ENCODE data around the gene MYADML2. TPM values are rescaled to one million over a fixed set of nuclear protein-coding genes. Genes with fewer than 3 reads are reported as not detected.

Gene MYADML2
- total and polyA plus RNA-seq, 7 experiments from 2014 or later: not detected

GRCh38 chr17:81939881-81940385 lies 7.1 kb downstream of the MYADML2 start:
- no peaks in the 10 kb centered on the region for H3K36me3 ChIP-seq (ENCODE audit: control insufficient read depth in 2 of 3, insufficient read depth in 3 of 3, low read length in 3 of 3)
- H3K9me3 ChIP-seq (ENCODE audit: control insufficient read depth in 2 of 3, low read length in 3 of 3): no peaks in the 10 kb centered on the region
- Mint-ChIP-seq H3K27ac (peak overlapping the region in 1 of 9 donors; percentile 32), H3K4me3 (no peak overlapping the region), H3K9me3 (no peaks in the 10 kb centered on the region), H3K27me3 (peaks cover 0 to 6% (median 0%) of the 10 kb centered on the region in 5 donors), H3K4me1 (peaks cover 0 to 13% (median 8%) of the 10 kb centered on the region in 7 donors), H3K36me3 (no peaks in the 10 kb centered on the region)
- no peak overlapping the region for H3K27ac ChIP-seq (ENCODE audit: low read depth, low read length)
- no peaks in the 10 kb centered on the region for H3K27me3 ChIP-seq (ENCODE audit: control insufficient read depth in 2 of 2, insufficient read depth in 2 of 2, low read length in 2 of 2)
- H3K4me1 ChIP-seq (ENCODE audit: control insufficient read depth in 2 of 2, insufficient read depth in 2 of 2, low read length in 2 of 2): peaks cover 0 to 3% of the 10 kb centered on the region in 2 donors
- H3K4me3 ChIP-seq (ENCODE audit: low read length): no peak overlapping the region
- DNase-seq: no peak
- intact Hi-C loops (cut with micrococcal nuclease): no loop called here
- CTCF ChIA-PET: interaction anchor here (0.6 kb wide), 1 partner anchor 1773 kb away, joined by 5 read pairs; no protein-coding TSS in a partner anchor
- no peak for ATAC-seq
- POLR2A ChIA-PET: no interaction called here

DNA sequence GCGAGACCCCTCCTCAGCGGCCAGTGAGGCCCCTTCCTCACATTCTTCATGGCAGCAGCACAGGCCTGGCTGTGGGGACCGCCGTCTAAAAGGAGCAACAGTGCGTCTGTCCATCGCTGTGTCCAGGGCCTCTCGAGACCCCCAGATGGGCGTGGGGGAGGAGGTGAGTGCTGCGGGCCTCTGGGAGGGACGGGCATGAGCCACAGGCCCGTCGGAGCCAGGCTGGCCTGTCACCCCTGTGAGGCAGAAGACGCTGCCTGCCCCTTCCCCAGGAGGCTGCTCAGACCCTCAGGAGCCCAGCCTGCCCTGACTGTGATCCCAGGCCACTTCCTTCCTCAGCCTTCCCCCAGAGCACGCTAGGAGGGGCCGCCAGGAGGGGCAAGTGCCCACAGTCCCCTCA lies 7.8 kb downstream of the MYADML2 start:
- Mint-ChIP-seq H3K27ac (no peak overlapping the region), H3K4me3 (no peak overlapping the region), H3K4me1 (peaks cover 0 to 13% (median 8%) of the 10 kb centered on the region in 7 donors), H3K36me3 (no peaks in the 10 kb centered on the region), H3K9me3 (no peaks in the 10 kb centered on the region), H3K27me3 (peaks cover 0 to 6% (median 0%) of the 10 kb centered on the region in 5 donors)
- H3K27ac ChIP-seq (ENCODE audit: low read depth, low read length): no peak overlapping the region
- intact Hi-C loops (cut with micrococcal nuclease): no loop called here
- H3K36me3 ChIP-seq (ENCODE audit: control insufficient read depth in 2 of 3, insufficient read depth in 3 of 3, low read length in 3 of 3): no peaks in the 10 kb centered on the region
- no peak overlapping the region for H3K4me3 ChIP-seq (ENCODE audit: low read length)
- no peak for DNase-seq
- POLR2A ChIA-PET: no interaction called here
- CTCF ChIA-PET: no interaction called here
- ATAC-seq: no peak
- H3K4me1 ChIP-seq (ENCODE audit: control insufficient read depth in 2 of 2, insufficient read depth in 2 of 2, low read length in 2 of 2): peaks cover 0 to 3% of the 10 kb centered on the region in 2 donors
- H3K27me3 ChIP-seq (ENCODE audit: control insufficient read depth in 2 of 2, insufficient read depth in 2 of 2, low read length in 2 of 2): no peaks in the 10 kb centered on the region
- no peaks in the 10 kb centered on the region for H3K9me3 ChIP-seq (ENCODE audit: control insufficient read depth in 2 of 3, low read length in 3 of 3)

GRCh38 chr17:81935709-81936084 lies 11.3 kb downstream of the MYADML2 start:
- DNase-seq: no peak
- intact Hi-C loops (cut with micrococcal nuclease): loop anchor here in 1 of 2 donors (2.0 kb wide), 1 partner anchor 41 kb away; the partner anchor contains the start of gene ASPSCR1

DNA sequence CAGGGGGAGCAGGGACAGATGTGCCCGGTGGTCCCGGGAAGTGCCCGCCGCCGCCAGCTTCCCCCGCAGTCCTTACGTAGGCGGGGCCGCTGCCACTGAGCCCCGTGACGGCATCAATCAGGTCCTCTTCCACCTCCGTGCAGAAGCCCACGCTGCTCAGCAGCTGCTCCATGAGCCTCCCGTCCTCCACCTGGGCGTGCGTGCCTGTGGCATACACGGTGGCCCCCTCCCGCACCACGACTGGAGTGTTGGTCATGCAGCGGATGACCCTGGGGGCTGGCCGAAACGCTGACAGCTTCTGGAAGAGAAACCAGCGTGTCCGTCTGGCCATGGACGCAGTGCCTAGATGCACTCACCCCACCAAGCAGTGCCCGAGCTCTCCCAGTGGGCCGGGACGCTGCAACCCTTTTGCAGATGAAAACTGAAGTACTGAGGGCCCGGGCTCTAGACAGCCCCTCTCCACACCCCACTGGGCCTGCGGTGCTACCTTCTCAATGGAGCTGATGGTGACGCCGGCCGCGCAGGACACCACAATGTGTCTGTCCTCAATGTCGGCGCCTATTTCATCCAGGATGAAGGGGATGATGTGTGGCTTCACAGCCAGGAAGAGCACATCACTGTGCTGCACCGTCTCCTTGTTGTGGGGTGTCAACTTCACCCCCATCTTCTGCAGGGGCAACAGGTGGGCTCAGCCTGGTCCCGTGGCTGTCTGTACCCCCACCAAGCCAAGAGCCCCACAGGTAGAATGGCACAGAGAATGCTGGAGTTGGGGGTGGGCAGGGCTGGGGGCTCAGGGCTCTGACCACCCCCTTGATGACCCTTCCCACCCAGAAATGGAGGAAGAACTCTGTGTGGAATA lies 12.0 kb downstream of the MYADML2 start:
- POLR2A ChIA-PET: no interaction called here

More at GRCh38 chr17:81935709-81936084, 11.3 kb downstream of the MYADML2 start:
- POLR2A ChIA-PET: no interaction called here
- Mint-ChIP-seq H3K27me3 (peaks cover 0 to 18% (median 0%) of the 10 kb centered on the region in 5 donors), H3K27ac (peak overlapping the region in 1 of 9 donors; percentile 25), H3K4me1 (peaks cover 0 to 13% (median 9%) of the 10 kb centered on the region in 7 donors), H3K4me3 (peak overlapping the region in 8 of 10 donors; percentile 24 to 74 (median 52)), H3K9me3 (no peaks in the 10 kb centered on the region), H3K36me3 (no peaks in the 10 kb centered on the region)
- H3K27me3 ChIP-seq (ENCODE audit: control insufficient read depth in 2 of 2, insufficient read depth in 2 of 2, low read length in 2 of 2): no peaks in the 10 kb centered on the region
- H3K27ac ChIP-seq (ENCODE audit: low read depth, low read length): no peak overlapping the region
- peaks cover 0 to 3% of the 10 kb centered on the region in 2 donors for H3K4me1 ChIP-seq (ENCODE audit: control insufficient read depth in 2 of 2, insufficient read depth in 2 of 2, low read length in 2 of 2)
- H3K36me3 ChIP-seq (ENCODE audit: control insufficient read depth in 2 of 3, insufficient read depth in 3 of 3, low read length in 3 of 3): no peaks in the 10 kb centered on the region
- H3K9me3 ChIP-seq (ENCODE audit: control insufficient read depth in 2 of 3, low read length in 3 of 3): no peaks in the 10 kb centered on the region
- CTCF ChIA-PET: interaction anchor here (0.7 kb wide), 1 partner anchor 823 kb away, joined by 3 read pairs; no protein-coding TSS in a partner anchor
- no peak overlapping the region for H3K4me3 ChIP-seq (ENCODE audit: low read length)
- ATAC-seq: no peak

DNA sequence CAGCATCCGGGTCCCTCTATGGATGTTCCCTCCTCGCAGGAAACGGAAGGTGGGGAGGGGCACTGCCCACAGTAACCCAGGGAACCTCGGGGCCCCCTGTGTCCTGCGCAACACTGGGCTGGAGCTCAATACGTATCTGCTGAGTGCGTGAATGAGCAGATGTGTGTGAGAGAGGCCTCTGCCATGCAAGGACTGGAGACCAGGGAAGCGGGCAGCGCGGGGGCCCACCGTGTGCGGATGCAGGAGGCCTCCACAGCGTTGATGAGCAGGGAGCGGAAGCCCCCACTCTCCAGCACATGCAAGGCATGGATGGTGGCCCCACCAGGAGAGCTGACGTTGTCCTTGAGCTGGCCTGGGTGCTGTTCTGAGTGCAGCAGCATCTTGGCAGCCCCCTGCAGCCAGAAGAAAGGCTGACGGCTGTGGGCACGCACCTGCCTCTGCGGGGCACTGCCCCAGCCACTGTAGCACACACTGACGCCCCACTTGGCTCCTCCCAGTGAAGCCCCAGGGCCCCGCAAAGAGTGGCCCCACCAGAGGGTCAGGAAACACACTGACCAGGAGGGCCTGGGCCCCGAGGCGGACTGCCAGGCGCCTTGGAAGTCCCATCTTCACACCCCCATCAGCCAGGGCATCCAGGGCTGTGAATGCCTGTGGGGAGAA lies 12.8 kb downstream of the MYADML2 start:
- no peak for DNase-seq
- ATAC-seq: no peak
- no peak overlapping the region for H3K4me3 Mint-ChIP-seq
- peaks cover 0 to 13% (median 9%) of the 10 kb centered on the region in 7 donors for H3K4me1 Mint-ChIP-seq
- H3K36me3 ChIP-seq (ENCODE audit: control insufficient read depth in 2 of 3, insufficient read depth in 3 of 3, low read length in 3 of 3): no peaks in the 10 kb centered on the region
- no peaks in the 10 kb centered on the region for H3K9me3 Mint-ChIP-seq
- peaks cover 0 to 3% of the 10 kb centered on the region in 2 donors for H3K4me1 ChIP-seq (ENCODE audit: control insufficient read depth in 2 of 2, insufficient read depth in 2 of 2, low read length in 2 of 2)
- peaks cover 0 to 14% (median 0%) of the 10 kb centered on the region in 5 donors for H3K27me3 Mint-ChIP-seq
- peaks cover 0 to 4% of the 10 kb centered on the region in 2 donors for H3K27me3 ChIP-seq (ENCODE audit: control insufficient read depth in 2 of 2, insufficient read depth in 2 of 2, low read length in 2 of 2)
- H3K27ac ChIP-seq (ENCODE audit: low read depth, low read length): no peak overlapping the region
- no peaks in the 10 kb centered on the region for H3K36me3 Mint-ChIP-seq
- ChIA-PET CTCF (no interaction called here), POLR2A (no interaction called here)
- no peak overlapping the region for H3K4me3 ChIP-seq (ENCODE audit: low read length)
- H3K9me3 ChIP-seq (ENCODE audit: control insufficient read depth in 2 of 3, low read length in 3 of 3): no peaks in the 10 kb centered on the region
- intact Hi-C loops (cut with micrococcal nuclease): no loop called here
- peak overlapping the region in 1 of 9 donors; percentile 18 for H3K27ac Mint-ChIP-seq

More for the DNA sequence above, 12.0 kb downstream of the MYADML2 start:
- CTCF ChIA-PET: interaction anchor here (0.7 kb wide), 1 partner anchor 824 kb away, joined by 3 read pairs; no protein-coding TSS in a partner anchor
- ATAC-seq: no peak
- peaks cover 0 to 12% (median 0%) of the 10 kb centered on the region in 5 donors for H3K27me3 Mint-ChIP-seq
- Histone ChIP-seq H3K27ac (ENCODE audit: low read depth, low read length) (no peak overlapping the region), H3K27me3 (ENCODE audit: control insufficient read depth in 2 of 2, insufficient read depth in 2 of 2, low read length in 2 of 2) (no peaks in the 10 kb centered on the region), H3K4me3 (ENCODE audit: low read length) (no peak overlapping the region), H3K36me3 (ENCODE audit: control insufficient read depth in 2 of 3, insufficient read depth in 3 of 3, low read length in 3 of 3) (no peaks in the 10 kb centered on the region), H3K4me1 (ENCODE audit: control insufficient read depth in 2 of 2, insufficient read depth in 2 of 2, low read length in 2 of 2) (peaks cover 0 to 3% of the 10 kb centered on the region in 2 donors), H3K9me3 (ENCODE audit: control insufficient read depth in 2 of 3, low read length in 3 of 3) (no peaks in the 10 kb centered on the region)
- H3K9me3 Mint-ChIP-seq: no peaks in the 10 kb centered on the region
- DNase-seq: no peak
- H3K4me1 Mint-ChIP-seq: peaks cover 0 to 13% (median 9%) of the 10 kb centered on the region in 7 donors
- peak overlapping the region in 4 of 10 donors; percentile 45 to 71 (median 58) for H3K4me3 Mint-ChIP-seq
- intact Hi-C loops (cut with micrococcal nuclease): no loop called here
- H3K36me3 Mint-ChIP-seq: no peaks in the 10 kb centered on the region
- no peak overlapping the region for H3K27ac Mint-ChIP-seq

DNA sequence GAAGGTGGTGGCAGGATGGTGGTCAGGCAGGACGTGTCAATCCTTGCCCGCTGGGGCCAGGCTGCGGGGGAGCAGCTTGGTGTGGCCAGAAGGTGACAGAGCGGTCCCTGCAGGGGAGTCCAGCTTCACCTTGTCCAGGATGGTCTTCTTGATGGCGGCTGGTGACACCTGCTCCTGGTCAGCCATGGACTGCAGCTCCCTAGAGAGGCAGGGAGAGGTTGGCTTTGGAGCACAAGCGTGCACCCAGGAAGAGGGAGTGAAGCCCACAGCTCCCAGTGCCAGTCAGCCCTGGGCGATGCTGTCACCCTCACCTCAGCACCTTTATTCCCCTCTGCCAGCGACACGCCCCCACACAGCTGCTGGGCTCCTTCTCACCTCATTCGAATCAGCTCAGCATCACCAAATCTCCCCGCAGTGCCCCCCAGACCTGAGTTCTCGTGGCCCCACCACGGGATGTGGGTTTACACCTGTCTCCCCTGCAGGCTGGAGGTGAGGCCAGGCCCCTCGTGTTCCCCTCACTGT lies 13.8 kb downstream of the MYADML2 start:
- no peaks in the 10 kb centered on the region for H3K36me3 ChIP-seq (ENCODE audit: control insufficient read depth in 2 of 3, insufficient read depth in 3 of 3, low read length in 3 of 3)
- ChIA-PET POLR2A (interaction anchor here (0.7 kb wide), 1 partner anchor 104 kb away, joined by 3 read pairs; the partner anchor contains the start of gene DCXR), CTCF (no interaction called here)
- no peak overlapping the region for H3K4me3 ChIP-seq (ENCODE audit: low read length)
- no peak overlapping the region for H3K27ac ChIP-seq (ENCODE audit: low read depth, low read length)
- H3K4me1 ChIP-seq (ENCODE audit: control insufficient read depth in 2 of 2, insufficient read depth in 2 of 2, low read length in 2 of 2): peaks cover 5 to 6% of the 10 kb centered on the region in 2 donors
- peaks cover 0 to 13% (median 9%) of the 10 kb centered on the region in 7 donors for H3K4me1 Mint-ChIP-seq
- no peaks in the 10 kb centered on the region for H3K9me3 ChIP-seq (ENCODE audit: control insufficient read depth in 2 of 3, low read length in 3 of 3)
- H3K9me3 Mint-ChIP-seq: no peaks in the 10 kb centered on the region
- H3K27ac Mint-ChIP-seq: peak overlapping the region in 1 of 9 donors; percentile 25
- H3K27me3 ChIP-seq (ENCODE audit: control insufficient read depth in 2 of 2, insufficient read depth in 2 of 2, low read length in 2 of 2): peaks cover 0 to 13% of the 10 kb centered on the region in 2 donors
- DNase-seq: no peak
- peak overlapping the region in 1 of 10 donors; percentile 51 for H3K4me3 Mint-ChIP-seq
- ATAC-seq: no peak
- H3K36me3 Mint-ChIP-seq: no peaks in the 10 kb centered on the region
- intact Hi-C loops (cut with micrococcal nuclease): no loop called here
- H3K27me3 Mint-ChIP-seq: peaks cover 0 to 18% (median 0%) of the 10 kb centered on the region in 5 donors
